Stimulated activated naive CD8-positive, alpha-beta T cell treated with anti-CD3 and anti-CD28 coated beads, Interleukin-15, amount 100 ng/mL, for 72 hours (primary cell): ENCODE results near the gene ADAM8.
A peak's percentile ranks its signal among the peaks of the same experiment; 100 is the strongest.

Source experiments
- ATAC-seq: fragments of 150-1000 bp; cut with Tn5 transposase; 2 replicates; pipeline ENCODE4 v1.10.0; 2021; ENCODE audit warnings: mild to moderate bottlenecking, moderate library complexity
- DNase-seq, 2 donors: peaks; one replicate each; pipeline ENCODE4 v3.0.0; 2021 to 2022
- H3K27ac Mint-ChIP-seq, 2 donors: one replicate each; pipeline ENCODE4 v1.8.0; 2022; ENCODE audit warnings: mild to moderate bottlenecking in 2 of 2, mixed read lengths in 2 of 2, moderate library complexity in 2 of 2
- H3K27me3 Mint-ChIP-seq: one replicate; pipeline ENCODE4 v1.8.0; 2022; ENCODE audit warnings: mixed read lengths
- H3K4me1 Mint-ChIP-seq: one replicate; pipeline ENCODE4 v1.8.0; 2022; ENCODE audit warnings: mild to moderate bottlenecking, mixed read lengths
- H3K4me3 Mint-ChIP-seq, 2 donors: one replicate each; pipeline ENCODE4 v1.8.0; 2022; ENCODE audit warnings: mild to moderate bottlenecking in 2 of 2, mixed read lengths in 2 of 2, moderate library complexity in 1 of 2
- H3K9me3 Mint-ChIP-seq, 2 donors: one replicate each; pipeline ENCODE4 v1.8.0; 2022; ENCODE audit warnings: mixed read lengths in 2 of 2

Gene ADAM8

DNA sequence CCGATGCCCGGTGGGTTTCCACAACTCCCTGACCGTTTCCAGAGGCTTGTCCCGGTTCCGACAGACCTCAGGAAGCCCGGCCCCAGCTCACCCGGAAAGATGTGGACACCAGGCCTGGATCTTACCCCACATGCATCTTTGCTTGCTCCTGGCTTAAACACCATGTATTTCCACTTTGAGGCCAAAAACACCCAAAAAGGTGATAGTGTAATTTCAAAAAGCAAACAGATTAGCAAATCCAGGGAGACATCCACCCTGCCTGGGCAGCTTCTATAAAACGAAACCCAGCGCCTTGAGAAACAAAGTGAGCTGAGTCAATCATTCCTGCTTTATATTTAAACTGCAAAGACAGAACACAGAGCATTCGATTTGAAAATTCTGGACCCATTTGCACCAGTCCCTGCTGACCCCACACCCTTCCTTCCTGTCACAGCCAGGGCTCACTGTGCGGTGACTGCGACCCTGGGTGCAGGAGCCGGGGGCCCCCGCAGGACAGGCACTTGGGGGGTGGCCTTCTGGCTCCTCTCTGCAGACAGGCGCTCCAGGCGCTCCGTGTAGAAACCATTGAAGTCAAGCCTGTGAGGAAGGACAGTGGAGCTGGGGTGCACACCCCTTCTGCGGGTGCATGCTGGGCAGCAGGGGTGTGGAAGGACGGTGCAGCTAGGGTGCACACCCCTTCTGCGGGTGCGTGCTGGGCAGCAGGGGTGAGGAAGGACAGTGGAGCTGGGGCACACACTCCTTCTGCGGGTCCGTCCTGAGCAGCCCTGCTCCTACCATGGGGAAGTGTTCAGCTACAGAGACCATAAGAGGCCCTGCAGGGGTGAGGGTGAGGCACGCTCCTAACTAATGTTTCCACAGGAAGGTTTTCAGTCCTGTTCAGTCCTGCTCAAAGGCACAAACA is 2.9 kb upstream of the ADAM8 start:
- ATAC-seq (no peak), DNase-seq (no peak)
- Mint-ChIP-seq H3K27ac (no peak overlapping the region), H3K4me1 (peaks cover 44% of the 10 kb centered on the region), H3K9me3 (no peaks in the 10 kb centered on the region), H3K27me3 (no peaks in the 10 kb centered on the region), H3K4me3 (no peak overlapping the region)

DNA sequence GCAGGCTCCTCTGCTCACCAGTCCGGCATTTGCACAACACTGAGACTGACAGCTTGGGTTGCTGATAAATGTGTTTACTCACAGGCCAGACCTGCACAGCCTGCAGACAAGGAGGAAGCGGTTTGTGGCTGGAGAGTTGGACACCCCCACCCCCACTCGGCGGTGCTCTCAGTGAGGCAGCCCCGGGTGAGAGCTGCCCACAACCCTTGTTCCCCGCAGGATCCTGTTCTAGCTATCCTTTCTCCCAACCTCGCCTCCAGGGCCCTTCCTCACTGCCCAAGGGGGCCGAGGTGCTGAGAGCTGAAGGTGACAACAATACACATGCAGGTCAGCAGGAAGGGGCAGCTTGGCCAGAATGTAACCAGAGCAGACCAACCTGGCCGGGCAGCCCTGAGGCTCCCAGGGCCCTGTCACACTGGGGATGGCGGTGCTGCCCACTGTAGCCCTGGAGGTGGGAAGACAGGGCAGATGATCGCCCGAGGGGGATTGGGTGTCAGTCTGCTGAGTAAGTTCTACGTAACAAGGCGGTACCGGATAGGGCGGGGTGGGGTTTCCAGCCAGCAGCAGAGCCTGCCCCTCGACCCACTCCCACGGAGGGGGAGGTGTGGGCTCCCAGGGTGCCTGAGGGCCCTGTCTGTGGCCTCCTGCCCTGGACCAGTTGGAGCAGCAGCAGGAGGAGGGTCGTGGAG is 2.1 kb upstream of the ADAM8 start:
- H3K4me3 Mint-ChIP-seq: peak overlapping the region; percentile 68 to 86
- peak; percentile 36 for ATAC-seq
- H3K27me3 Mint-ChIP-seq: no peaks in the 10 kb centered on the region
- H3K4me1 Mint-ChIP-seq: peaks cover 46% of the 10 kb centered on the region
- no peaks in the 10 kb centered on the region for H3K9me3 Mint-ChIP-seq
- no peak overlapping the region for H3K27ac Mint-ChIP-seq
- peak in 1 of 2 donors; percentile 68 for DNase-seq

DNA sequence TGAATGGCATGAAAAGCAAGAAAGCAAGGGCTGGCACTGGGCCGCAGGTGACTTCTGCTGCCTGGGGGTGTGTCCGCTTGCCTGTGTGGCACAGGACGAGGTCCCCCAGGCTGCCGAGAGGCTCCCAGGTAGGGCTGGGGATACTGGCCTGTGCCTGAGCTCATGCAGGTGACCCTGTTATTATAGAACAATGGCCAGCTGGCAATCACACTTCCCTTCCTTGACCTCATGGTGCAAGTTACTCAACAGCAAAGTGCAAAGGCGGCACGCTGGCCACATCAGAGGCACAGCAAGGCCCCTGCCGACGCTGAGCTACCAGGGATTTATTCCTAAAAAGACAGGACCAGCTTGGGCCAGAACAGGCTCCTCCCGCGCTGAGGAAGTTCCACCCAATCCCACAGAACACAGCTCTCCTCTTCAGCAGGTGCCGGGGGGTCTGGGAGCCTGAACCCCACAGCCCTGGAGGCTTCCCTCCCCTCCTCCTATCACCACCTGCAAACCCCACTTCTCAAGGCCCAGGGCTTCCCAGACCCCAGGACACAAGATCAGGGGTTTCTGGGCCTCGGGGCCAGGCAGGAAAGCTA is 1.4 kb upstream of the ADAM8 start:
- no peak for ATAC-seq
- Mint-ChIP-seq H3K27me3 (no peaks in the 10 kb centered on the region), H3K4me1 (peaks cover 46% of the 10 kb centered on the region), H3K4me3 (peak overlapping the region; percentile 68 to 86), H3K27ac (peak overlapping the region in 1 of 2 donors; percentile 59), H3K9me3 (no peaks in the 10 kb centered on the region)
- DNase-seq: no peak

DNA sequence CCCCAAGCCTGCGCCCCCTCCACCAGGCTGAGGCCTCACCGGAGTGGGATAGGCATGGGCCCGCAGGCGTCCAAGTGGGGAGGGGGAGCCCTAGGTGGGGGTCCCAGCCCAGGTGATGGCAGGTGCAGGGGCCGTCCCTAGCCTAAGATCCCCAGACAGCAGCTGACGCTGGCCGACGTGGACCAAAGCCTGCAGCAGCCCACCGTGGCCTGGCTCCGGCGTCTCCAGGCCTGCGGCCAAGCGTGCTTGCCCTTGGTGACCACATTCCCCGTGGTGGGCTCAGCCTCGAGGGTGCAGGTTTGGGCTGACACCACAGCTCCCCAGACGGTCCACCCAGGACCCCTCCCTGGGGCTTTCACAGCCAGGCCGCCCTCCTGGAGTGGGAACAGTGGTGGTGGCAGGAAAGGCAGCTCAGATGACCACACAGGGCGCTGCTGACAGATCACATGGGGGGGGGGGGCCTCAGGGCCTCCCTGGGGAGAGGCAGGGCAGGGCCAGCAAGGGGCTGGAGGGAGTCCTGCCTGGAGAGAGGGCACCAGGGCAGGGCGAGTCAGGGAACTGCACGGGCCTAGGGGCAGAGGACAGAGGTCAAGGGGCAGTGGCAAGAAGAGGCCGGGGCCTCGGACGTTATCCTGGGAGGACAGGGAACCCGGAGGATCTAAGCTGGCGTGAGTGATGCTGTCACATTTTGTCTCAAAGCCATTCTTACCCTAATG is 767 bp upstream of the ADAM8 start:
- no peak for DNase-seq
- no peaks in the 10 kb centered on the region for H3K9me3 Mint-ChIP-seq
- H3K27me3 Mint-ChIP-seq: no peaks in the 10 kb centered on the region
- H3K27ac Mint-ChIP-seq: peak overlapping the region in 1 of 2 donors; percentile 12
- peaks cover 46% of the 10 kb centered on the region for H3K4me1 Mint-ChIP-seq
- peak overlapping the region; percentile 16 to 68 for H3K4me3 Mint-ChIP-seq
- ATAC-seq: no peak

- H3K4me3 Mint-ChIP-seq: peak overlapping the region; percentile 88 to 90
- H3K4me1 Mint-ChIP-seq: peaks cover 46% of the 10 kb centered on the region
- no peak for DNase-seq
- H3K27me3 Mint-ChIP-seq: no peaks in the 10 kb centered on the region
- H3K9me3 Mint-ChIP-seq: no peaks in the 10 kb centered on the region
- peak overlapping the region in 1 of 2 donors; percentile 92 for H3K27ac Mint-ChIP-seq
- ATAC-seq: no peak
These were observed 601 bp downstream of the ADAM8 start for GRCh38 chr10:133276100-133276434.

GRCh38 chr10:133275684-133276092 is 980 bp downstream of the ADAM8 start:
- Mint-ChIP-seq H3K4me1 (peaks cover 46% of the 10 kb centered on the region), H3K9me3 (no peaks in the 10 kb centered on the region), H3K27ac (peak overlapping the region; percentile 89 to 92), H3K4me3 (peak overlapping the region; percentile 88 to 90), H3K27me3 (no peaks in the 10 kb centered on the region)
- DNase-seq (peak; percentile 68 to 74), ATAC-seq (peak; percentile 67)

- Mint-ChIP-seq H3K27me3 (no peaks in the 10 kb centered on the region), H3K27ac (peak overlapping the region; percentile 89 to 92), H3K4me1 (peaks cover 45% of the 10 kb centered on the region), H3K4me3 (peak overlapping the region; percentile 88 to 90), H3K9me3 (no peaks in the 10 kb centered on the region)
- ATAC-seq (peak; percentile 77), DNase-seq (peak; percentile 57 to 85)
These were observed 1.7 kb downstream of the ADAM8 start for GRCh38 chr10:133274751-133275683.

- peak overlapping the region in 1 of 2 donors; percentile 31 for H3K4me3 Mint-ChIP-seq
- no peak for DNase-seq
- H3K27ac Mint-ChIP-seq: no peak overlapping the region
- no peaks in the 10 kb centered on the region for H3K27me3 Mint-ChIP-seq
- H3K9me3 Mint-ChIP-seq: no peaks in the 10 kb centered on the region
- ATAC-seq: no peak
- peaks cover 32% of the 10 kb centered on the region for H3K4me1 Mint-ChIP-seq
These were observed 3.0 kb downstream of the ADAM8 start for GRCh38 chr10:133273534-133274143.

DNA sequence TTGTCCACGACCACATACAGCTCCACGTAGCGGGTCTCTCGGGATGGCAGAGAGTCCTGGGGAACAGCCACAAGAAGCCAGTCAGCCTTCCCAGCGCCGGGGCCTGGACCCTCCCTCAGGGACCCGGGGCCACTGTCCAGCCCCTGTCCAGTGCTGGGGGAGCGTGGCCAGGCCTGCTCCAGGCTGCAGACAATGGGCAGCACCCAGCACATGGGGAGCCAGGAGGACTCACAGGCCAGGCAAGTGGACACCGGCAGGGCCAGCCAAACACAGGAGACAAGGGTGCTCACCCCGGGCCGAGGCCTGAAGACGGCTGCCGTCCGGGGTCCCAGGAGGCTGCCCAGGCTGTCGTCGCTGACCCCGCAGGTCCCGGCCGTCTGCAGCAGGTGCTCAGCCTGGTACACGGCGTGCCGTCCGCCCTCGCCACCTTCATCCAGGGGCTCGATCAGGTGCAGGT is 3.7 kb downstream of the ADAM8 start:
- Mint-ChIP-seq H3K4me1 (peaks cover 25% of the 10 kb centered on the region), H3K9me3 (no peaks in the 10 kb centered on the region), H3K27ac (no peak overlapping the region), H3K27me3 (no peaks in the 10 kb centered on the region), H3K4me3 (no peak overlapping the region)
- ATAC-seq (no peak), DNase-seq (no peak)

DNA sequence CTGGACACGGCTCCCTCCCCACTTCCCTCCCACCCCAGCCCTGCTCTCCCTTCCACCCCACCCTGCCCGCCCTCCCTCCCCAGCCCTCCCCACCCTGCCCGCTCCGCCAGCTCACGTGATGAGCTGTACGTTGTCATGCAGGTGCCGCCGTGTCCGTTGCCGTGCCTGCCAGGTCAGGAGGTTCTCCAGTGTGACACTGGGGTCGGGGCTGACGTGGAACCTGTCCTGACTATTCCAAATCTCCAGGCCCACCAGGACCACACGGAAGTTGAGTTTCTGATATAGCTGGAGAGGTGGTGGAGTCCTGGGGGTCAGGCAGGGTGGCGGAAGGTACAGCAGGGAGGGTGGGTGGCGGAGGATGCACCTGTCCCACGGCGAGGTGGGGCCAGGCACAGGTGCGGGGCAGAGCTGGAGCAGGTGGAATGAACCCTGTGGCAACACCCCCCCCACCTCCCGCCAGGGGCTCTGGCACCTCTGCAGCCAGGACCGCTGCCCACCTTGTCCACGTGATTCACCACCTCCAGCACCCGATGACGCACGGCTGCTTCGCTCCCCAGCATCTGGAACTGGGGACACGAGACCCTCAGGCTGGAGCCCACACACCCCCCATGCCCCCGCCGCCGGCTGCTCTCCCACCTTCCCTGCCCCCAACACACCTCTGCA is 4.2 kb downstream of the ADAM8 start:
- DNase-seq: no peak
- Mint-ChIP-seq H3K27me3 (no peaks in the 10 kb centered on the region), H3K9me3 (no peaks in the 10 kb centered on the region), H3K4me1 (peaks cover 20% of the 10 kb centered on the region), H3K4me3 (no peak overlapping the region), H3K27ac (no peak overlapping the region)
- ATAC-seq: no peak

DNA sequence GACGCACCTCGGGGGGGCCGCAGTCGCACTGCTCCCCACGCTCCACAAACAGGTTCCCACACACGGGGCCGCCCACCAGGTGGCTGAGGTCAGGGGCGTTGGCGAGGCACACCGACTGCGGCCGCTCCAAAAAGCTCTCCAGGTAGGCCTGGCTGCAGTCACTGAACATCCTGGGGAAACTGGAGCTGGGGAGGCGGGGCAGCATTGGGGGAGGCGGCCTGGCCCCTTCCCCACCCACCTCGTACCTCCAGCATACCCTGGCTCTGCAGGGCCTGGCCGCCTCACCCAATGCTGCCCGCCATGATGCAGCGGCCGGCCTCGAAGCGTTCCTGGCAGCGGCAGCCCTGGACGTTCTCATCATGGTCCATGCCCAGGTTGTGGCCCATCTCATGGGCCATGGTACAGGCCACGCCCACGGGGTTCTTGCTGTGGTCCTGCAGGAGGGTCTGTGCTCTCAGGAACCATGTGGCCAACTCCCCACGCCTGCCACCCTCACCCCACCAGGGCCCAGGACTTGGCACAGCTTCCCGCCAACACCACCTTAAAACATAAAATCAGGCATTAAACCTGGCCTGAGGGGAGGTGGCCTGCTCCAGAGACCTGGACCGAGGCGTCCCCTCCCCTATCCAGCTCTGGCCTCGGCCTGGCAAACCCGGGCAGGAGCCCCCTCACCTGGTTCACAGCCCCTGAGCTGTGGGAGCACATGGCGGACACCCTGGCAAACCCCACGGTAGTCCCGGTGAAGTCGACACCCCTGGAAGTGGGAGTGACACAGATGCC is 5.0 kb downstream of the ADAM8 start:
- Mint-ChIP-seq H3K27ac (no peak overlapping the region), H3K27me3 (no peaks in the 10 kb centered on the region), H3K4me3 (no peak overlapping the region), H3K9me3 (no peaks in the 10 kb centered on the region), H3K4me1 (peaks cover 18% of the 10 kb centered on the region)
- ATAC-seq: no peak
- DNase-seq: no peak

DNA sequence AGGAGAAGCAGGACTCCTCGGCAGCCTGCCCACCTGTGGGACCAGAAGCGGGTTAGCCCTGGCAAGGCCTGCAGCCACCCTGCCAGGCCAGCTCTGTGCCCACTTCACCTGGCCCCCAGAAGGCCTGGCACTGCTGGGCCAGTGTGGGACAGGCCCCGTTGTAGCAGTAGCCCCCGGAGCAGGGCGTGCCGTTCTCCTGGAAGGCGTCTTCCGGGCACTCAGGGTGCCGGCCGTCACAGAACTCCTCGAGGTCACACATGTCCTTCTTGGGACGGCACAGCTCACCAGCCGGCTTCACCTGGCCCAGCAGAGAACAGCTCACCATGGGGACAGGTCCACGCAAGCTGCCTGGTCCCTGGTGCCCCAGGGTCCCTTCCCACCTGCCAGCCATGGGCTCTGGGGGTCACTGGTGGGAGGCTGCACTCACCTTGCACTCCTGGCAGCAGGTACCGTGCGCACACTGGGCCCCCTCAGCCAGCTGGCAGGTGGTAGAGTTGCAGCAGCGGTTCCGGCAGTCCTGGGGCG is 5.8 kb downstream of the ADAM8 start:
- ATAC-seq (no peak), DNase-seq (no peak)
- Mint-ChIP-seq H3K9me3 (no peaks in the 10 kb centered on the region), H3K27me3 (no peaks in the 10 kb centered on the region), H3K4me1 (peaks cover 17% of the 10 kb centered on the region), H3K4me3 (no peak overlapping the region), H3K27ac (no peak overlapping the region)

- H3K27me3 Mint-ChIP-seq: no peaks in the 10 kb centered on the region
- DNase-seq: no peak
- H3K27ac Mint-ChIP-seq: peak overlapping the region in 1 of 2 donors; percentile 54
- no peak overlapping the region for H3K4me3 Mint-ChIP-seq
- ATAC-seq: no peak
- H3K9me3 Mint-ChIP-seq: no peaks in the 10 kb centered on the region
- peaks cover 17% of the 10 kb centered on the region for H3K4me1 Mint-ChIP-seq
These were observed 6.5 kb downstream of the ADAM8 start for GRCh38 chr10:133270204-133270603.
